HepG2 (cell line): ENCODE data around the gene KIF1C. TPM values are rescaled to one million over a fixed set of nuclear protein-coding genes. Genes with fewer than 3 reads are reported as not detected.

Experiments used
- MIER3 ChIP-seq: IDR thresholded peaks from 2 replicates; pipeline ENCODE4 v1.6.1; 2016; ENCODE audit warnings: missing compliant biosample characterization, borderline replicate concordance
- MTA1 ChIP-seq: sonication (generic); formaldehyde crosslinking; IDR thresholded peaks from 2 replicates; pipeline ENCODE4 v1.4.0; 2020; ENCODE audit warnings: missing genetic modification reagents, mild to moderate bottlenecking, borderline replicate concordance
- SPEN ChIP-seq: sonication (generic); formaldehyde crosslinking; IDR thresholded peaks from 2 replicates; pipeline ENCODE4 v1.5.1; 2020; ENCODE audit warnings: low read depth, mild to moderate bottlenecking, missing genetic modification reagents
- TBX2 ChIP-seq: sonication (generic); formaldehyde crosslinking; IDR thresholded peaks from 2 replicates; pipeline ENCODE4 v1.5.0; 2020; ENCODE audit warnings: missing genetic modification reagents, mild to moderate bottlenecking, borderline replicate concordance
- TMF1 ChIP-seq: sonication (generic); formaldehyde crosslinking; IDR thresholded peaks from 2 replicates; pipeline ENCODE4 v1.8.1; 2022; ENCODE audit warnings: low read depth, missing genetic modification reagents
- ZNF232 ChIP-seq: sonication (generic); formaldehyde crosslinking; IDR thresholded peaks from 2 replicates; pipeline ENCODE4 v1.4.0; 2020; ENCODE audit warnings: missing genetic modification reagents, borderline replicate concordance
- ZNF713 ChIP-seq: sonication (generic); formaldehyde crosslinking; IDR thresholded peaks from 2 replicates; pipeline ENCODE4 v1.4.0; 2020; ENCODE audit warnings: mild to moderate bottlenecking, missing genetic modification reagents
- ZSCAN22 ChIP-seq: sonication (generic); formaldehyde crosslinking; IDR thresholded peaks from 2 replicates; pipeline ENCODE4 v1.4.0; 2020; ENCODE audit warnings: mild to moderate bottlenecking, missing genetic modification reagents
- polyA plus RNA-seq, 8 experiments: library from polyadenylated mRNA; depleted of rRNA in 3 of 8; stranded (reverse) in 7 of 8; unstranded in 1 of 8; fragments of >200 nt; fragmentation: Illumina TruSeq in 4 of 8; extraction: Trizol in 4 of 8; gene quantifications; 2 replicates each; pipeline versions ENCODE4 v1.2.1 to v1.2.3, GENCODE V29; 2011 to 2016; ENCODE audit warnings: low read depth in 4 of 8, missing spikeins in 1 of 8, mixed read lengths in 1 of 8; ENCODE audit not compliant: insufficient read depth in 1 of 8
- total RNA-seq, 5 experiments: library from RNA; depleted of rRNA; stranded (reverse); fragments of >200 nt; fragmentation: Illumina TruSeq; extraction: Trizol; gene quantifications; 2 replicates each; pipeline ENCODE4 v1.2.3, GENCODE V29; 2016; ENCODE audit warnings: low read depth in 1 of 5
- TF ChIP-seq, protein P1 (sequence below): sonication (generic); formaldehyde crosslinking; IDR thresholded peaks from 2 replicates; pipeline ENCODE4 v1.5.1; 2020; ENCODE audit warnings: mild to moderate bottlenecking, missing genetic modification reagents, borderline replicate concordance
- TF ChIP-seq, protein P2 (sequence below): IDR thresholded peaks from 2 replicates; pipeline ENCODE4 v1.6.1; 2016; ENCODE audit warnings: missing compliant biosample characterization, missing genetic modification reagents, borderline replicate concordance
- TF ChIP-seq, protein P3 (sequence below): IDR thresholded peaks from 2 replicates; pipeline ENCODE4 v1.6.1; 2018; ENCODE audit warnings: missing genetic modification reagents, mild to moderate bottlenecking, missing compliant biosample characterization

Gene KIF1C
- total and polyA plus RNA-seq, 2 of the 13 experiments (the other 11 are each of a cell fraction or from before 2014, with no cell fraction given): 70.0 to 104 TPM

DNA sequence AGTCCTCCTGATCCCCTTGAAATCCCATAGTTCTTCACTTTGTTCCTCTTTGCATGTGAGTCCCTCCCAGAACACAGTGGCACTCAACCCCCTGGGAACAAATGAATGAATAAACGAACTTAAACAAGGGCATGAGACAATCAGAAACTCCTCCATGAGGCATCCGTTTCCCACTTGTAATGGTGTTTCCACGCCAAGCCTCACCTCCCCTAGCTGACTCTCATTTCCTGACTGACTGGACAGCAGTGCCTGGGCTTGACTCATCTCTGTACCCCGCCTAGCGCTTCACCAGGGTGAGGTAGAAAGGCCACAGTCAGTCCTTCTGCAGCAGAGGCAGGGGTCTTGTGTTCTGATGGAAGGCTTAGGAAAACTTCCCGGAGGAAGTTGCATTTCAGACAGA is 14.2 kb downstream of the KIF1C start (continued):
- TF ChIP-seq MTA1: no peak
- TF ChIP-seq ZSCAN22 (CRISPR knock-in tag): no peak
- no peak for TF ChIP-seq ZNF713
- TF ChIP-seq SPEN: no peak
- TF ChIP-seq ZNF232 (CRISPR knock-in tag): no peak
- no peak for TF ChIP-seq TMF1 (CRISPR knock-in tag)
- TF ChIP-seq, protein P1, sequence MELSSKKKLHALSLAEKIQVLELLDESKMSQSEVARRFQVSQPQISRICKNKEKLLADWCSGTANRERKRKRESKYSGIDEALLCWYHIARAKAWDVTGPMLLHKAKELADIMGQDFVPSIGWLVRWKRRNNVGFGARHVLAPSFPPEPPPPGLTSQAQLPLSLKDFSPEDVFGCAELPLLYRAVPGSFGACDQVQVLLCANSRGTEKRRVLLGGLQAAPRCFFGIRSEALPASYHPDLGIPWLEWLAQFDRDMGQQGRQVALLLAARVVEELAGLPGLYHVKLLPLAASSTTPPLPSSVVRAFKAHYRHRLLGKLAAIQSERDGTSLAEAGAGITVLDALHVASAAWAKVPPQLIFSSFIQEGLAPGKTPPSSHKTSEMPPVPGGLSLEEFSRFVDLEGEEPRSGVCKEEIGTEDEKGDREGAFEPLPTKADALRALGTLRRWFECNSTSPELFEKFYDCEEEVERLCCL (CRISPR knock-in tag): no peak
- TF ChIP-seq, protein P2, sequence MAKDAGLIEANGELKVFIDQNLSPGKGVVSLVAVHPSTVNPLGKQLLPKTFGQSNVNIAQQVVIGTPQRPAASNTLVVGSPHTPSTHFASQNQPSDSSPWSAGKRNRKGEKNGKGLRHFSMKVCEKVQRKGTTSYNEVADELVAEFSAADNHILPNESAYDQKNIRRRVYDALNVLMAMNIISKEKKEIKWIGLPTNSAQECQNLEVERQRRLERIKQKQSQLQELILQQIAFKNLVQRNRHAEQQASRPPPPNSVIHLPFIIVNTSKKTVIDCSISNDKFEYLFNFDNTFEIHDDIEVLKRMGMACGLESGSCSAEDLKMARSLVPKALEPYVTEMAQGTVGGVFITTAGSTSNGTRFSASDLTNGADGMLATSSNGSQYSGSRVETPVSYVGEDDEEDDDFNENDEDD (CRISPR knock-in tag): no peak
- TF ChIP-seq TBX2 (CRISPR knock-in tag): no peak
- TF ChIP-seq MIER3 (CRISPR knock-in tag): no peak
- TF ChIP-seq, protein P3, sequence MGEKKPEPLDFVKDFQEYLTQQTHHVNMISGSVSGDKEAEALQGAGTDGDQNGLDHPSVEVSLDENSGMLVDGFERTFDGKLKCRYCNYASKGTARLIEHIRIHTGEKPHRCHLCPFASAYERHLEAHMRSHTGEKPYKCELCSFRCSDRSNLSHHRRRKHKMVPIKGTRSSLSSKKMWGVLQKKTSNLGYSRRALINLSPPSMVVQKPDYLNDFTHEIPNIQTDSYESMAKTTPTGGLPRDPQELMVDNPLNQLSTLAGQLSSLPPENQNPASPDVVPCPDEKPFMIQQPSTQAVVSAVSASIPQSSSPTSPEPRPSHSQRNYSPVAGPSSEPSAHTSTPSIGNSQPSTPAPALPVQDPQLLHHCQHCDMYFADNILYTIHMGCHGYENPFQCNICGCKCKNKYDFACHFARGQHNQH (CRISPR knock-in tag): no peak
